HepG2 (cell line): ENCODE measurements around the gene TMEM184B. TPM values are rescaled to one million over a fixed set of nuclear protein-coding genes. Genes with fewer than 3 reads are reported as not detected.

Source experiments
- ETV5 ChIP-seq: IDR thresholded peaks from 2 replicates; pipeline ENCODE4 v1.6.1; 2018; ENCODE audit warnings: missing biosample characterization, missing genetic modification reagents, inconsistent platforms, borderline replicate concordance
- HDAC1 ChIP-seq: sonication (generic); formaldehyde crosslinking; IDR thresholded peaks from 2 replicates; pipeline ENCODE4 v1.5.1; 2020; ENCODE audit warnings: mild to moderate bottlenecking, missing genetic modification reagents
- HNF4A ChIP-seq: sonication (generic); formaldehyde crosslinking; IDR thresholded peaks from 2 replicates; pipeline ENCODE4 v1.4.0; 2020; ENCODE audit warnings: missing genetic modification reagents
- KDM1A ChIP-seq: IDR thresholded peaks from 2 replicates; pipeline ENCODE4 v1.6.1; 2016; ENCODE audit warnings: missing compliant biosample characterization
- KDM6A ChIP-seq: IDR thresholded peaks from 2 replicates; pipeline ENCODE4 v1.6.1; 2016; ENCODE audit warnings: low read depth
- MAFF ChIP-seq: IDR thresholded peaks from 2 replicates; pipeline ENCODE4 v1.6.1; 2011; ENCODE audit warnings: low read depth, low read length, improper control_type of control experiment
- MEIS2 ChIP-seq: sonication (generic); formaldehyde crosslinking; IDR thresholded peaks from 2 replicates; pipeline ENCODE4 v1.9.0; 2021; ENCODE audit warnings: mild to moderate bottlenecking, missing genetic modification reagents
- NPAS2 ChIP-seq: sonication (generic); formaldehyde crosslinking; IDR thresholded peaks from 2 replicates; pipeline ENCODE4 v1.8.0; 2022; ENCODE audit warnings: mild to moderate bottlenecking, missing genetic modification reagents, borderline replicate concordance
- RXRA ChIP-seq: sonication (generic); formaldehyde crosslinking; IDR thresholded peaks from 2 replicates; pipeline ENCODE4 v1.5.1; 2020; ENCODE audit warnings: missing genetic modification reagents
- SIX4 ChIP-seq: sonication (generic); formaldehyde crosslinking; IDR thresholded peaks from 2 replicates; pipeline ENCODE4 v1.4.0; 2020; ENCODE audit warnings: missing genetic modification reagents
- SOX13 ChIP-seq, 3 experiments: fragments of 450-650 bp in 1 of 3; sonication (generic) in 1 of 3; formaldehyde crosslinking in 1 of 3; IDR thresholded peaks in 2 of 3; conservative IDR thresholded peaks in 1 of 3; 2 replicates each; pipeline versions ENCODE4 v1.5.0 to v1.6.1; 2016 to 2020; ENCODE audit warnings: antibody characterized with exemption in 1 of 3, mild to moderate bottlenecking in 1 of 3, missing compliant biosample characterization in 1 of 3, missing genetic modification reagents in 1 of 3, moderate library complexity in 1 of 3
- TARDBP ChIP-seq: sonication (generic); formaldehyde crosslinking; IDR thresholded peaks from 2 replicates; pipeline ENCODE4 v1.8.0; 2022; ENCODE audit warnings: mild to moderate bottlenecking, missing genetic modification reagents
- TBX3 ChIP-seq: fragments of 450-650 bp; IDR thresholded peaks from 2 replicates; pipeline ENCODE4 v1.6.1; 2017; ENCODE audit warnings: antibody characterized with exemption, mild to moderate bottlenecking, inconsistent platforms, borderline replicate concordance
- ZBTB38 ChIP-seq: sonication (generic); formaldehyde crosslinking; IDR thresholded peaks from 2 replicates; pipeline ENCODE4 v1.5.1; 2020; ENCODE audit warnings: mild to moderate bottlenecking, missing genetic modification reagents
- ZMYM2 ChIP-seq: sonication (generic); formaldehyde crosslinking; IDR thresholded peaks from 2 replicates; pipeline ENCODE4 v1.8.0; 2022; ENCODE audit warnings: mild to moderate bottlenecking, missing genetic modification reagents
- ZMYM3 ChIP-seq: sonication (generic); formaldehyde crosslinking; IDR thresholded peaks from 2 replicates; pipeline ENCODE4 v1.5.1; 2020; ENCODE audit warnings: mild to moderate bottlenecking, missing genetic modification reagents
- ZNF430 ChIP-seq: sonication (generic); formaldehyde crosslinking; IDR thresholded peaks from 2 replicates; pipeline ENCODE4 v1.9.0; 2021; ENCODE audit warnings: mild to moderate bottlenecking, missing genetic modification reagents
- ZNF501 ChIP-seq: sonication (generic); formaldehyde crosslinking; IDR thresholded peaks from 2 replicates; pipeline ENCODE4 v1.5.1; 2020; ENCODE audit warnings: mild to moderate bottlenecking, moderate library complexity, missing genetic modification reagents
- ZNF670 ChIP-seq: sonication (generic); formaldehyde crosslinking; IDR thresholded peaks from 2 replicates; pipeline ENCODE4 v1.8.0; 2022; ENCODE audit warnings: mild to moderate bottlenecking, missing genetic modification reagents, borderline replicate concordance
- ZNF672 ChIP-seq: sonication (generic); formaldehyde crosslinking; IDR thresholded peaks from 2 replicates; pipeline ENCODE4 v1.8.1; 2022; ENCODE audit warnings: missing genetic modification reagents
- ZSCAN25 ChIP-seq: sonication (generic); formaldehyde crosslinking; IDR thresholded peaks from 2 replicates; pipeline ENCODE4 v1.8.0; 2022; ENCODE audit warnings: mild to moderate bottlenecking, missing genetic modification reagents
- ZSCAN31 ChIP-seq: sonication (generic); formaldehyde crosslinking; IDR thresholded peaks from 2 replicates; pipeline ENCODE4 v1.5.0; 2020; ENCODE audit warnings: low read depth, mild to moderate bottlenecking, missing genetic modification reagents
- polyA plus RNA-seq, 8 experiments: library from polyadenylated mRNA; depleted of rRNA in 3 of 8; stranded (reverse) in 7 of 8; unstranded in 1 of 8; fragments of >200 nt; fragmentation: Illumina TruSeq in 4 of 8; extraction: Trizol in 4 of 8; gene quantifications; 2 replicates each; pipeline versions ENCODE4 v1.2.1 to v1.2.3, GENCODE V29; 2011 to 2016; ENCODE audit warnings: low read depth in 4 of 8, missing spikeins in 1 of 8, mixed read lengths in 1 of 8; ENCODE audit not compliant: insufficient read depth in 1 of 8
- total RNA-seq, 5 experiments: library from RNA; depleted of rRNA; stranded (reverse); fragments of >200 nt; fragmentation: Illumina TruSeq; extraction: Trizol; gene quantifications; 2 replicates each; pipeline ENCODE4 v1.2.3, GENCODE V29; 2016; ENCODE audit warnings: low read depth in 1 of 5
- TF ChIP-seq, protein P1 (sequence below): sonication (generic); formaldehyde crosslinking; IDR thresholded peaks from 2 replicates; pipeline ENCODE4 v1.5.0; 2020; ENCODE audit warnings: missing genetic modification reagents
- TF ChIP-seq, protein P2 (sequence below): sonication (generic); formaldehyde crosslinking; IDR thresholded peaks from 2 replicates; pipeline ENCODE4 v1.4.0; 2020; ENCODE audit warnings: mild to moderate bottlenecking, missing genetic modification reagents

TMEM184B gene
- total and polyA plus RNA-seq, 2 of the 13 experiments (the other 11 are each of a cell fraction or from before 2014, with no cell fraction given) = 15.9 to 16.0 TPM

DNA sequence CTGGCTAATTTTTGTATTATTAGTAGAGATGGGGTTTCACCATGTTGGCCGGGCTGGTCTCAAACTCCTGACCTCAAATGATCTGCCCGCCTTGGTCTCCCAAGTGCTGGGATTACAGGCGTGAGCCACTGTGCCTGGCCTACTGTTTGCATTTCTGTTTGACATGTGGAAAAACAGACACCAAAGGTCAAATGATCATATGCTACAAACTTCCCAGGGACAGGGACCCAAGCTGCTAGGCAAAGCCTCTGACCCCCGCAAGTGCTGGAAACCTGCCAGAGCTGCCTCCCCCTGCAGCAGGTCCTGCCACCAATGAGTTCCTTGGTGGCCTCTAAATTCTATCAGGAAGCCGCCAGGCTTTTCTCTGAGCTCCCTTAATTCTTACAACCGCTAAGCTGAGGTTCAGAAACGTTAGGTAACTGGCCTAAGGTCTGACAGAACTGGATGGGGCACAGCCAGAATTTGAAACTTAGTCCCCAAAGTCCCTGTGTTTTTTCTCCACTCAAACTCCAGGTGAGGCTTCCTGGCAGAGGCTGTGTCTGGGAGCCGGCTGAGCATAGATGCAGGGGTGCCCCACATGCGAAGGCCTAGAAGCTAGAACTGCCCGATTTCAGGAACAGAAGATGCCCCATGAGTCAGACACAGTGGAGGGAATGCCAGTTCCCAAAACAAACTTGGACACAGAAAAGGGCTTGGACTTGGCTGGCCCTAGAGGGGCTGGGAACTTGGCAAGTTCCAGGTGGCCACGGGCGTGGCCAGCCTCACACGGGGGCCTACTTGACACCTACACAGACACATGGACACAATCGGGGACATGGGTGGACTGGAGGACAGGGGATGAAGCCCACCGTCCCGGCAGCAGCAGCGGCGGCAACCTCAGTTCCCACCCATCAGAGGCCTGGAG, 37.1 kb upstream of the TMEM184B start (continued):
- TF ChIP-seq, protein P1, sequence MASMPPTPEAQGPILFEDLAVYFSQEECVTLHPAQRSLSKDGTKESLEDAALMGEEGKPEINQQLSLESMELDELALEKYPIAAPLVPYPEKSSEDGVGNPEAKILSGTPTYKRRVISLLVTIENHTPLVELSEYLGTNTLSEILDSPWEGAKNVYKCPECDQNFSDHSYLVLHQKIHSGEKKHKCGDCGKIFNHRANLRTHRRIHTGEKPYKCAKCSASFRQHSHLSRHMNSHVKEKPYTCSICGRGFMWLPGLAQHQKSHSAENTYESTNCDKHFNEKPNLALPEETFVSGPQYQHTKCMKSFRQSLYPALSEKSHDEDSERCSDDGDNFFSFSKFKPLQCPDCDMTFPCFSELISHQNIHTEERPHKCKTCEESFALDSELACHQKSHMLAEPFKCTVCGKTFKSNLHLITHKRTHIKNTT (CRISPR knock-in tag) = no peak
- TF ChIP-seq ZSCAN25 (CRISPR knock-in tag) (peak; percentile 93), ZNF672 (CRISPR knock-in tag) (0 out of 2 replicates have a peak, but pooled peaks have one; percentile 57), TBX3 (peak; percentile 43; the same call in 1 of the 2 replicates), ETV5 (CRISPR knock-in tag) (peak; percentile 28; the same call in 1 of the 2 replicates), ZSCAN31 (CRISPR knock-in tag) (peak; percentile 71; the same call in 1 of the 2 replicates), MEIS2 (CRISPR knock-in tag) (0 out of 2 replicates have a peak, but pooled peaks have one; percentile 44), ZMYM2 (0 out of 2 replicates have a peak, but pooled peaks have one; percentile 48), ZMYM3 (peak; percentile 83; the same call in 1 of the 2 replicates), SIX4 (CRISPR knock-in tag) (no peak), HNF4A (CRISPR knock-in tag) (peak; percentile 82), SOX13 (IDR thresholded peaks at IDR 0.05) (0 out of 2 replicates have a peak, but pooled peaks have one; percentile 21), SOX13 (CRISPR knock-in tag; conservative IDR thresholded peaks at IDR 0.05 in 1 of 2, IDR thresholded peaks at IDR 0.05 in 1 of 2) (0 out of 4 replicates have a peak, but pooled peaks of 1 of the 2 experiments have one; percentile 51), KDM6A (CRISPR knock-in tag) (no peak), TARDBP (CRISPR knock-in tag) (peak; percentile 81; the same call in 1 of the 2 replicates), HDAC1 (CRISPR knock-in tag) (peak; percentile 86), ZNF670 (CRISPR knock-in tag) (peak; percentile 74; the same call in 1 of the 2 replicates), MAFF (no peak), NPAS2 (CRISPR knock-in tag) (no peak), RXRA (CRISPR knock-in tag) (peak; percentile 94), ZNF430 (CRISPR knock-in tag) (peak; percentile 81; the same call in 1 of the 2 replicates), ZNF501 (CRISPR knock-in tag) (peak; percentile 78), KDM1A (CRISPR knock-in tag) (no peak), ZBTB38 (CRISPR knock-in tag) (peak; percentile 60)
- TF ChIP-seq, protein P2, sequence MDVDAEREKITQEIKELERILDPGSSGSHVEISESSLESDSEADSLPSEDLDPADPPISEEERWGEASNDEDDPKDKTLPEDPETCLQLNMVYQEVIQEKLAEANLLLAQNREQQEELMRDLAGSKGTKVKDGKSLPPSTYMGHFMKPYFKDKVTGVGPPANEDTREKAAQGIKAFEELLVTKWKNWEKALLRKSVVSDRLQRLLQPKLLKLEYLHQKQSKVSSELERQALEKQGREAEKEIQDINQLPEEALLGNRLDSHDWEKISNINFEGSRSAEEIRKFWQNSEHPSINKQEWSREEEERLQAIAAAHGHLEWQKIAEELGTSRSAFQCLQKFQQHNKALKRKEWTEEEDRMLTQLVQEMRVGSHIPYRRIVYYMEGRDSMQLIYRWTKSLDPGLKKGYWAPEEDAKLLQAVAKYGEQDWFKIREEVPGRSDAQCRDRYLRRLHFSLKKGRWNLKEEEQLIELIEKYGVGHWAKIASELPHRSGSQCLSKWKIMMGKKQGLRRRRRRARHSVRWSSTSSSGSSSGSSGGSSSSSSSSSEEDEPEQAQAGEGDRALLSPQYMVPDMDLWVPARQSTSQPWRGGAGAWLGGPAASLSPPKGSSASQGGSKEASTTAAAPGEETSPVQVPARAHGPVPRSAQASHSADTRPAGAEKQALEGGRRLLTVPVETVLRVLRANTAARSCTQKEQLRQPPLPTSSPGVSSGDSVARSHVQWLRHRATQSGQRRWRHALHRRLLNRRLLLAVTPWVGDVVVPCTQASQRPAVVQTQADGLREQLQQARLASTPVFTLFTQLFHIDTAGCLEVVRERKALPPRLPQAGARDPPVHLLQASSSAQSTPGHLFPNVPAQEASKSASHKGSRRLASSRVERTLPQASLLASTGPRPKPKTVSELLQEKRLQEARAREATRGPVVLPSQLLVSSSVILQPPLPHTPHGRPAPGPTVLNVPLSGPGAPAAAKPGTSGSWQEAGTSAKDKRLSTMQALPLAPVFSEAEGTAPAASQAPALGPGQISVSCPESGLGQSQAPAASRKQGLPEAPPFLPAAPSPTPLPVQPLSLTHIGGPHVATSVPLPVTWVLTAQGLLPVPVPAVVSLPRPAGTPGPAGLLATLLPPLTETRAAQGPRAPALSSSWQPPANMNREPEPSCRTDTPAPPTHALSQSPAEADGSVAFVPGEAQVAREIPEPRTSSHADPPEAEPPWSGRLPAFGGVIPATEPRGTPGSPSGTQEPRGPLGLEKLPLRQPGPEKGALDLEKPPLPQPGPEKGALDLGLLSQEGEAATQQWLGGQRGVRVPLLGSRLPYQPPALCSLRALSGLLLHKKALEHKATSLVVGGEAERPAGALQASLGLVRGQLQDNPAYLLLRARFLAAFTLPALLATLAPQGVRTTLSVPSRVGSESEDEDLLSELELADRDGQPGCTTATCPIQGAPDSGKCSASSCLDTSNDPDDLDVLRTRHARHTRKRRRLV (CRISPR knock-in tag) = 0 out of 2 replicates have a peak, but pooled peaks have one; percentile 51
